WTC11 (cell line): ENCODE data around the gene AKAP7. TPM values are rescaled to one million over a fixed set of nuclear protein-coding genes. Genes with fewer than 3 reads are reported as not detected.

ENCODE experiments used
- ATAC-seq: fragments of 200-7000 bp; cut with Tn5 transposase; 2 replicates; pipeline ENCODE4 v1.10.0; 2021; ENCODE audit warnings: mild to moderate bottlenecking, moderate library complexity
- CTCF ChIA-PET: fragments of 300-600 bp; sonication (Branson Sonifier 250); formaldehyde crosslinking; loops from one replicate; lab custom pipeline; 2021; ENCODE audit warnings: antibody characterized with exemption; lab: Charles Lee
- POLR2A ChIA-PET: fragments of 350-600 bp; sonication (Branson Sonifier 250); formaldehyde crosslinking; loops from one replicate; lab custom pipeline; 2021; ENCODE audit warnings: antibody characterized with exemption; lab: Charles Lee
- DNase-seq: peaks from one replicate; pipeline ENCODE4 v3.0.0; 2021; ENCODE audit warnings: low spot score
- H3K27ac Mint-ChIP-seq: 2 replicates; pipeline ENCODE4 v1.8.0; 2021; ENCODE audit warnings: mixed read lengths
- H3K27me3 Mint-ChIP-seq: 2 replicates; pipeline ENCODE4 v1.8.0; 2021; ENCODE audit warnings: low read depth, mild to moderate bottlenecking, moderate library complexity, mixed read lengths
- H3K36me3 Mint-ChIP-seq: 2 replicates; pipeline ENCODE4 v1.8.0; 2021; ENCODE audit warnings: mixed read lengths
- H3K4me1 Mint-ChIP-seq: 2 replicates; pipeline ENCODE4 v1.8.0; 2022; ENCODE audit warnings: mixed read lengths
- H3K4me3 Mint-ChIP-seq: 2 replicates; pipeline ENCODE4 v1.8.0; 2021; ENCODE audit warnings: mild to moderate bottlenecking, moderate library complexity, mixed read lengths
- H3K9me3 Mint-ChIP-seq: 2 replicates; pipeline ENCODE4 v1.8.0; 2021; ENCODE audit warnings: mixed read lengths
- CREB1 ChIP-seq: sonication (generic); formaldehyde crosslinking; IDR thresholded peaks from 2 replicates; pipeline ENCODE4 v1.8.0; 2023; ENCODE audit warnings: mild to moderate bottlenecking, missing genetic modification reagents
- ELF4 ChIP-seq: sonication (generic); formaldehyde crosslinking; IDR thresholded peaks from 2 replicates; pipeline ENCODE4 v1.8.1; 2022; ENCODE audit warnings: low read depth, mild to moderate bottlenecking, moderate library complexity, missing genetic modification reagents
- ETV6 ChIP-seq: sonication (generic); formaldehyde crosslinking; IDR thresholded peaks from 2 replicates; pipeline ENCODE4 v1.8.1; 2022; ENCODE audit warnings: mild to moderate bottlenecking, missing genetic modification reagents
- FOXP1 ChIP-seq: sonication (generic); formaldehyde crosslinking; IDR thresholded peaks from 2 replicates; pipeline ENCODE4 v1.8.0; 2022; ENCODE audit warnings: missing genetic modification reagents, mild to moderate bottlenecking, moderate library complexity, borderline replicate concordance
- GTF2I ChIP-seq: fragments of 250-450 bp; sonication (Bioruptor Pico); conservative IDR thresholded peaks from 2 replicates; pipeline ENCODE4 v1.4.0; 2021; ENCODE audit warnings: mild to moderate bottlenecking
- HMGA2 ChIP-seq: fragments of 250-450 bp; sonication (Bioruptor Pico); IDR thresholded peaks from 2 replicates; pipeline ENCODE4 v1.4.0; 2021; ENCODE audit warnings: mild to moderate bottlenecking, moderate library complexity
- IRF2 ChIP-seq: sonication (generic); formaldehyde crosslinking; IDR thresholded peaks from 2 replicates; pipeline ENCODE4 v1.8.0; 2022; ENCODE audit warnings: low read depth, missing genetic modification reagents, borderline replicate concordance
- JUN ChIP-seq: sonication (generic); formaldehyde crosslinking; IDR thresholded peaks from 2 replicates; pipeline ENCODE4 v1.8.0; 2023; ENCODE audit warnings: mild to moderate bottlenecking, missing genetic modification reagents
- KAT7 ChIP-seq: sonication (generic); formaldehyde crosslinking; IDR thresholded peaks from 2 replicates; pipeline ENCODE4 v1.8.1; 2023; ENCODE audit warnings: missing genetic modification reagents, mild to moderate bottlenecking, borderline replicate concordance
- NR1H2 ChIP-seq: sonication (generic); formaldehyde crosslinking; IDR thresholded peaks from 2 replicates; pipeline ENCODE4 v1.9.0; 2021; ENCODE audit warnings: mild to moderate bottlenecking, moderate library complexity, missing genetic modification reagents
- NR2C2 ChIP-seq: sonication (generic); formaldehyde crosslinking; IDR thresholded peaks from 2 replicates; pipeline ENCODE4 v1.8.0; 2022; ENCODE audit warnings: mild to moderate bottlenecking, missing genetic modification reagents
- PRRX2 ChIP-seq: fragments of 250-450 bp; sonication (Bioruptor Pico); IDR thresholded peaks from 2 replicates; pipeline ENCODE4 v1.8.0; 2021; ENCODE audit warnings: mild to moderate bottlenecking
- SMAD3 ChIP-seq: sonication (generic); formaldehyde crosslinking; IDR thresholded peaks from 2 replicates; pipeline ENCODE4 v1.8.0; 2022; ENCODE audit warnings: missing genetic modification reagents, mild to moderate bottlenecking, borderline replicate concordance
- ZBTB21 ChIP-seq: sonication (generic); formaldehyde crosslinking; IDR thresholded peaks from 2 replicates; pipeline ENCODE4 v1.8.1; 2023; ENCODE audit warnings: mild to moderate bottlenecking, missing genetic modification reagents, borderline replicate concordance
- ZNF138 ChIP-seq: sonication (generic); formaldehyde crosslinking; conservative IDR thresholded peaks from 2 replicates; pipeline ENCODE4 v1.8.1; 2022; ENCODE audit warnings: mild to moderate bottlenecking, moderate library complexity, missing genetic modification reagents
- ZNF219 ChIP-seq: sonication (generic); formaldehyde crosslinking; IDR thresholded peaks from 2 replicates; pipeline ENCODE4 v1.8.0; 2023; ENCODE audit warnings: missing genetic modification reagents, mild to moderate bottlenecking, borderline replicate concordance
- ZNF416 ChIP-seq: fragments of 250-450 bp; sonication (Bioruptor Pico); IDR thresholded peaks from 2 replicates; pipeline ENCODE4 v1.9.0; 2021; ENCODE audit warnings: mild to moderate bottlenecking, inconsistent platforms
- total RNA-seq: library from RNA; stranded (reverse); gene quantifications from 3 replicates; pipeline ENCODE4 v1.2.3, GENCODE V29; 2021
- TF ChIP-seq, protein P1 (sequence below): sonication (generic); formaldehyde crosslinking; IDR thresholded peaks from 2 replicates; pipeline ENCODE4 v1.8.1; 2022; ENCODE audit warnings: mild to moderate bottlenecking, missing genetic modification reagents, moderate library complexity, borderline replicate concordance
- TF ChIP-seq, protein P2 (sequence below): sonication (generic); formaldehyde crosslinking; IDR thresholded peaks from 2 replicates; pipeline ENCODE4 v1.8.1; 2022; ENCODE audit warnings: low read depth, missing genetic modification reagents, borderline replicate concordance
- TF ChIP-seq, protein P3 (sequence below): sonication (generic); formaldehyde crosslinking; IDR thresholded peaks from 2 replicates; pipeline ENCODE4 v1.8.0; 2023; ENCODE audit warnings: missing genetic modification reagents, mild to moderate bottlenecking, borderline replicate concordance
- TF ChIP-seq, protein P4 (sequence below): sonication (generic); formaldehyde crosslinking; IDR thresholded peaks from 2 replicates; pipeline ENCODE4 v1.8.0; 2022; ENCODE audit warnings: mild to moderate bottlenecking, missing genetic modification reagents
- TF ChIP-seq, protein P5 (sequence below): fragments of 250-450 bp; sonication (Bioruptor Pico); IDR thresholded peaks from 2 replicates; pipeline ENCODE4 v2.1.2; 2022; ENCODE audit warnings: mild to moderate bottlenecking, moderate library complexity
- TF ChIP-seq, protein P6 (sequence below): fragments of 250-450 bp; sonication (Bioruptor Pico); IDR thresholded peaks from 2 replicates; pipeline ENCODE4 v1.9.0; 2021; ENCODE audit warnings: moderate library complexity, mild to moderate bottlenecking, inconsistent platforms, borderline replicate concordance
- TF ChIP-seq, protein P7 (sequence below): sonication (generic); formaldehyde crosslinking; IDR thresholded peaks from 2 replicates; pipeline ENCODE4 v1.8.0; 2022; ENCODE audit warnings: mild to moderate bottlenecking, missing genetic modification reagents

AKAP7 gene
- total RNA-seq, 1 experiment from 2014 or later: 10.9 TPM

DNA sequence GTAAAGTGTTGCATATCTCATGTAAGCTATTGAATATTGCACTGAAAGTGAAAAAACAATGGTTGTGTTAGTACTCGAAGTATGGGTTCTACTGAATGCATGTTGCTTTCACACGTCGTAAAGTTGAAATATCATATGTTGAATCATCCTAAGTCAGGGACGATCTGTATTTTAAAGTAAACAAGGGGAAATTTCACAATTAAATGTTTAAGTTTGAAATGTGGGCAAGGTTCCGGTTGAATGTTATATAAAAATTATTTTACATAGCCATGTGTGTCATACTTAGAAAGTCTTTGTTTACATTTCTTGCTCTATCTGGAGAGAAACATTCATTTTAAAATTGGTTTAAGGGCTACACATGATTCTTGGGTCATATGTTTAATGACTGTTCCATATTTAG, 76.8 kb downstream of the AKAP7 start:
- Mint-ChIP-seq H3K9me3 (peaks cover 4% of the 10 kb centered on the region; the same call in 1 of the 2 replicates), H3K36me3 (peaks cover 8% of the 10 kb centered on the region), H3K4me1 (peaks cover 25% of the 10 kb centered on the region), H3K27me3 (peaks cover 3% of the 10 kb centered on the region), H3K4me3 (no peak overlapping the region), H3K27ac (no peak overlapping the region)
- ChIA-PET CTCF (no interaction called here), POLR2A (no interaction called here)
- TF ChIP-seq ZBTB21 (CRISPR knock-in tag): no peak
- no peak for TF ChIP-seq IRF2 (CRISPR knock-in tag)
- no peak for TF ChIP-seq ELF4 (CRISPR knock-in tag)
- TF ChIP-seq GTF2I (CRISPR knock-in tag): no peak
- no peak for TF ChIP-seq ZNF416
- no peak for TF ChIP-seq PRRX2 (CRISPR knock-in tag)
- TF ChIP-seq, protein P1, sequence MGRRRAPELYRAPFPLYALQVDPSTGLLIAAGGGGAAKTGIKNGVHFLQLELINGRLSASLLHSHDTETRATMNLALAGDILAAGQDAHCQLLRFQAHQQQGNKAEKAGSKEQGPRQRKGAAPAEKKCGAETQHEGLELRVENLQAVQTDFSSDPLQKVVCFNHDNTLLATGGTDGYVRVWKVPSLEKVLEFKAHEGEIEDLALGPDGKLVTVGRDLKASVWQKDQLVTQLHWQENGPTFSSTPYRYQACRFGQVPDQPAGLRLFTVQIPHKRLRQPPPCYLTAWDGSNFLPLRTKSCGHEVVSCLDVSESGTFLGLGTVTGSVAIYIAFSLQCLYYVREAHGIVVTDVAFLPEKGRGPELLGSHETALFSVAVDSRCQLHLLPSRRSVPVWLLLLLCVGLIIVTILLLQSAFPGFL (CRISPR knock-in tag): no peak
- TF ChIP-seq, protein P2, sequence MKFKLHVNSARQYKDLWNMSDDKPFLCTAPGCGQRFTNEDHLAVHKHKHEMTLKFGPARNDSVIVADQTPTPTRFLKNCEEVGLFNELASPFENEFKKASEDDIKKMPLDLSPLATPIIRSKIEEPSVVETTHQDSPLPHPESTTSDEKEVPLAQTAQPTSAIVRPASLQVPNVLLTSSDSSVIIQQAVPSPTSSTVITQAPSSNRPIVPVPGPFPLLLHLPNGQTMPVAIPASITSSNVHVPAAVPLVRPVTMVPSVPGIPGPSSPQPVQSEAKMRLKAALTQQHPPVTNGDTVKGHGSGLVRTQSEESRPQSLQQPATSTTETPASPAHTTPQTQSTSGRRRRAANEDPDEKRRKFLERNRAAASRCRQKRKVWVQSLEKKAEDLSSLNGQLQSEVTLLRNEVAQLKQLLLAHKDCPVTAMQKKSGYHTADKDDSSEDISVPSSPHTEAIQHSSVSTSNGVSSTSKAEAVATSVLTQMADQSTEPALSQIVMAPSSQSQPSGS: no peak
- TF ChIP-seq SMAD3: no peak
- no peak for TF ChIP-seq NR1H2
- TF ChIP-seq, protein P3, sequence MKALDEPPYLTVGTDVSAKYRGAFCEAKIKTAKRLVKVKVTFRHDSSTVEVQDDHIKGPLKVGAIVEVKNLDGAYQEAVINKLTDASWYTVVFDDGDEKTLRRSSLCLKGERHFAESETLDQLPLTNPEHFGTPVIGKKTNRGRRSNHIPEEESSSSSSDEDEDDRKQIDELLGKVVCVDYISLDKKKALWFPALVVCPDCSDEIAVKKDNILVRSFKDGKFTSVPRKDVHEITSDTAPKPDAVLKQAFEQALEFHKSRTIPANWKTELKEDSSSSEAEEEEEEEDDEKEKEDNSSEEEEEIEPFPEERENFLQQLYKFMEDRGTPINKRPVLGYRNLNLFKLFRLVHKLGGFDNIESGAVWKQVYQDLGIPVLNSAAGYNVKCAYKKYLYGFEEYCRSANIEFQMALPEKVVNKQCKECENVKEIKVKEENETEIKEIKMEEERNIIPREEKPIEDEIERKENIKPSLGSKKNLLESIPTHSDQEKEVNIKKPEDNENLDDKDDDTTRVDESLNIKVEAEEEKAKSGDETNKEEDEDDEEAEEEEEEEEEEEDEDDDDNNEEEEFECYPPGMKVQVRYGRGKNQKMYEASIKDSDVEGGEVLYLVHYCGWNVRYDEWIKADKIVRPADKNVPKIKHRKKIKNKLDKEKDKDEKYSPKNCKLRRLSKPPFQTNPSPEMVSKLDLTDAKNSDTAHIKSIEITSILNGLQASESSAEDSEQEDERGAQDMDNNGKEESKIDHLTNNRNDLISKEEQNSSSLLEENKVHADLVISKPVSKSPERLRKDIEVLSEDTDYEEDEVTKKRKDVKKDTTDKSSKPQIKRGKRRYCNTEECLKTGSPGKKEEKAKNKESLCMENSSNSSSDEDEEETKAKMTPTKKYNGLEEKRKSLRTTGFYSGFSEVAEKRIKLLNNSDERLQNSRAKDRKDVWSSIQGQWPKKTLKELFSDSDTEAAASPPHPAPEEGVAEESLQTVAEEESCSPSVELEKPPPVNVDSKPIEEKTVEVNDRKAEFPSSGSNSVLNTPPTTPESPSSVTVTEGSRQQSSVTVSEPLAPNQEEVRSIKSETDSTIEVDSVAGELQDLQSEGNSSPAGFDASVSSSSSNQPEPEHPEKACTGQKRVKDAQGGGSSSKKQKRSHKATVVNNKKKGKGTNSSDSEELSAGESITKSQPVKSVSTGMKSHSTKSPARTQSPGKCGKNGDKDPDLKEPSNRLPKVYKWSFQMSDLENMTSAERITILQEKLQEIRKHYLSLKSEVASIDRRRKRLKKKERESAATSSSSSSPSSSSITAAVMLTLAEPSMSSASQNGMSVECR: no peak
- TF ChIP-seq NR2C2 (CRISPR knock-in tag): no peak
- TF ChIP-seq, protein P4, sequence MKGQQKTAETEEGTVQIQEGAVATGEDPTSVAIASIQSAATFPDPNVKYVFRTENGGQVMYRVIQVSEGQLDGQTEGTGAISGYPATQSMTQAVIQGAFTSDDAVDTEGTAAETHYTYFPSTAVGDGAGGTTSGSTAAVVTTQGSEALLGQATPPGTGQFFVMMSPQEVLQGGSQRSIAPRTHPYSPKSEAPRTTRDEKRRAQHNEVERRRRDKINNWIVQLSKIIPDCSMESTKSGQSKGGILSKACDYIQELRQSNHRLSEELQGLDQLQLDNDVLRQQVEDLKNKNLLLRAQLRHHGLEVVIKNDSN (CRISPR knock-in tag): no peak
- DNase-seq (no peak), ATAC-seq (no peak)

DNA sequence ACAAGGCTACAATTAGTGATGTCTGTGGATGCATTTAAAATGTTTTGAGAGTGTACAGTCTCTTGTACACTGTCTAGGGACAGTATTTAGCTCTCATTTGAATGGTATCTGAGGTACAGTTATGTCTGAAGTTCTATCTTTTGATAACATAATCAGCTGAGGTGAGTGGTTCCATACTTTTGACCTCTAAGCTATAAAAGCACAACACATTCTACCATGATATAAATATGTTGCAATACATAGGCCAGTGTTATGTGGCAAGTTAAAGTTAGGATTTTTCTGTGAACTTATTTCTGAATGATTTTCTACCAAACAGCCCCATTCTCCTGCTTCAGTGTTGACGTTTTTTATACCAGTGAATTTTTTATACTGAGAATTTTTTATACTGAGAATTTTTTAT, 77.6 kb downstream of the AKAP7 start:
- CTCF ChIA-PET: no interaction called here
- DNase-seq (no peak), ATAC-seq (no peak)
- H3K36me3 Mint-ChIP-seq: peaks cover 8% of the 10 kb centered on the region
- peaks cover under 1% of the 10 kb centered on the region for H3K27me3 Mint-ChIP-seq
- H3K9me3 Mint-ChIP-seq: peaks cover 4% of the 10 kb centered on the region; the same call in 1 of the 2 replicates
- H3K4me3 Mint-ChIP-seq: no peak overlapping the region
- no peak overlapping the region for H3K27ac Mint-ChIP-seq
- POLR2A ChIA-PET: no interaction called here
- H3K4me1 Mint-ChIP-seq: peaks cover 21% of the 10 kb centered on the region
- TF ChIP-seq ETV6: no peak
- TF ChIP-seq, protein P5, sequence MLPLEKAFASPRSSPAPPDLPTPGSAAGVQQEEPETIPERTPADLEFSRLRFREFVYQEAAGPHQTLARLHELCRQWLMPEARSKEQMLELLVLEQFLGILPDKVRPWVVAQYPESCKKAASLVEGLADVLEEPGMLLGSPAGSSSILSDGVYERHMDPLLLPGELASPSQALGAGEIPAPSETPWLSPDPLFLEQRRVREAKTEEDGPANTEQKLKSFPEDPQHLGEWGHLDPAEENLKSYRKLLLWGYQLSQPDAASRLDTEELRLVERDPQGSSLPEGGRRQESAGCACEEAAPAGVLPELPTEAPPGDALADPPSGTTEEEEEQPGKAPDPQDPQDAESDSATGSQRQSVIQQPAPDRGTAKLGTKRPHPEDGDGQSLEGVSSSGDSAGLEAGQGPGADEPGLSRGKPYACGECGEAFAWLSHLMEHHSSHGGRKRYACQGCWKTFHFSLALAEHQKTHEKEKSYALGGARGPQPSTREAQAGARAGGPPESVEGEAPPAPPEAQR (CRISPR knock-in tag): no peak
- TF ChIP-seq ZNF219 (CRISPR knock-in tag): no peak
- no peak for TF ChIP-seq JUN (CRISPR knock-in tag)
- TF ChIP-seq ZNF138: no peak
- no peak for TF ChIP-seq CREB1
- TF ChIP-seq FOXP1 (CRISPR knock-in tag): no peak
- TF ChIP-seq, protein P6, sequence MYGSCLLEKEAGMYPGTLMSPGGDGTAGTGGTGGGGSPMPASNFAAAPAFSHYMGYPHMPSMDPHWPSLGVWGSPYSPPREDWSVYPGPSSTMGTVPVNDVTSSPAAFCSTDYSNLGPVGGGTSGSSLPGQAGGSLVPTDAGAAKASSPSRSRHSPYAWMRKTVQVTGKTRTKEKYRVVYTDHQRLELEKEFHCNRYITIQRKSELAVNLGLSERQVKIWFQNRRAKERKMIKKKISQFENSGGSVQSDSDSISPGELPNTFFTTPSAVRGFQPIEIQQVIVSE: no peak
- TF ChIP-seq, protein P7, sequence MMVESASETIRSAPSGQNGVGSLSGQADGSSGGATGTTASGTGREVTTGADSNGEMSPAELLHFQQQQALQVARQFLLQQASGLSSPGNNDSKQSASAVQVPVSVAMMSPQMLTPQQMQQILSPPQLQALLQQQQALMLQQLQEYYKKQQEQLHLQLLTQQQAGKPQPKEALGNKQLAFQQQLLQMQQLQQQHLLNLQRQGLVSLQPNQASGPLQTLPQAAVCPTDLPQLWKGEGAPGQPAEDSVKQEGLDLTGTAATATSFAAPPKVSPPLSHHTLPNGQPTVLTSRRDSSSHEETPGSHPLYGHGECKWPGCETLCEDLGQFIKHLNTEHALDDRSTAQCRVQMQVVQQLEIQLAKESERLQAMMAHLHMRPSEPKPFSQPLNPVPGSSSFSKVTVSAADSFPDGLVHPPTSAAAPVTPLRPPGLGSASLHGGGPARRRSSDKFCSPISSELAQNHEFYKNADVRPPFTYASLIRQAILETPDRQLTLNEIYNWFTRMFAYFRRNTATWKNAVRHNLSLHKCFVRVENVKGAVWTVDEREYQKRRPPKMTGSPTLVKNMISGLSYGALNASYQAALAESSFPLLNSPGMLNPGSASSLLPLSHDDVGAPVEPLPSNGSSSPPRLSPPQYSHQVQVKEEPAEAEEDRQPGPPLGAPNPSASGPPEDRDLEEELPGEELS (CRISPR knock-in tag): no peak
- no peak for TF ChIP-seq IRF2 (CRISPR knock-in tag)
- no peak for TF ChIP-seq ZBTB21 (CRISPR knock-in tag)
- TF ChIP-seq KAT7 (CRISPR knock-in tag): no peak
- TF ChIP-seq HMGA2: no peak
